HS-27A (cell line): ENCODE data around the gene PRDM13.
"Not testable (repeated sequence)": the region's sequence is repeated elsewhere in the genome, so short reads cannot be mapped to it uniquely, and the experiment has no call there.

ENCODE experiments used
- DNase-seq: peaks from one replicate; pipeline ENCODE4 v3.0.0-alpha.2; 2012; ENCODE audit warnings: low read depth, missing footprints

PRDM13 gene

GRCh38 chr6:99606656-99607415, at the start of gene PRDM13:
Gene PRDM13 (plus strand): TSS chr6:99606833. CDS start chr6:99607035, 202 bp downstream.
- no peak for DNase-seq

GRCh38 chr6:99559057-99559456, 47.6 kb upstream of the PRDM13 start:
- DNase-seq: no peak

GRCh38 chr6:99560668-99561067, 46.0 kb upstream of the PRDM13 start:
- no peak for DNase-seq

- no peak for DNase-seq
These were observed 43.4 kb upstream of the PRDM13 start for GRCh38 chr6:99563056-99563723.

- DNase-seq: peak; percentile 60
These were observed 38.3 kb upstream of the PRDM13 start, which contains the start of gene CCNC for GRCh38 chr6:99568103-99568933. Gene CCNC (minus strand): TSS chr6:99568660. CDS start chr6:99568527, 133 bp downstream.

- no peak for DNase-seq
These were observed 32.5 kb upstream of the PRDM13 start for GRCh38 chr6:99573980-99574617.

- DNase-seq: no peak
These were observed 30.9 kb upstream of the PRDM13 start for GRCh38 chr6:99575544-99576227.

GRCh38 chr6:99579781-99580180, 26.9 kb upstream of the PRDM13 start:
- no peak for DNase-seq

GRCh38 chr6:99587792-99588191, 18.8 kb upstream of the PRDM13 start:
- DNase-seq: no peak

GRCh38 chr6:99588618-99589289, 17.9 kb upstream of the PRDM13 start:
- no peak for DNase-seq

GRCh38 chr6:99589290-99589672, 17.4 kb upstream of the PRDM13 start:
- no peak for DNase-seq

GRCh38 chr6:99589907-99590493, 16.6 kb upstream of the PRDM13 start:
- DNase-seq: no peak

- DNase-seq: no peak
These were observed 15.6 kb upstream of the PRDM13 start for GRCh38 chr6:99590728-99591672.

- no peak for DNase-seq
These were observed 14.8 kb upstream of the PRDM13 start for GRCh38 chr6:99591673-99592364.

GRCh38 chr6:99592900-99593299, 13.7 kb upstream of the PRDM13 start:
- DNase-seq: no peak

GRCh38 chr6:99594696-99595095, 11.9 kb upstream of the PRDM13 start:
- not testable (repeated sequence) for DNase-seq

GRCh38 chr6:99602520-99603420, 3.9 kb upstream of the PRDM13 start:
- DNase-seq: no peak
